Measurements from ENCODE around the gene APLP2.

Gene APLP2

GRCh38 chr11:130148796-130149326 lies 79.2 kb downstream of the APLP2 start:
- ATAC-seq, result no peak

GRCh38 chr11:130150790-130151189 lies 81.1 kb downstream of the APLP2 start:
- no peak for ATAC-seq
- TF ChIP-seq ZC3H10 (CRISPR knock-in tag; IDR thresholded peaks at IDR 0.05), result no peak
- TF ChIP-seq ESRRG (CRISPR knock-in tag; IDR thresholded peaks at IDR 0.05), result no peak
- TF ChIP-seq TSHZ2 (CRISPR knock-in tag; IDR thresholded peaks at IDR 0.05), result no peak

More at GRCh38 chr11:130148796-130149326, 79.2 kb downstream of the APLP2 start:
- no peak for TF ChIP-seq TCF4 (CRISPR knock-in tag; IDR thresholded peaks at IDR 0.05; ENCODE audit: borderline replicate concordance)
- TF ChIP-seq ZC3H10 (CRISPR knock-in tag; IDR thresholded peaks at IDR 0.05), result no peak
- no peak for TF ChIP-seq CSRNP3 (CRISPR knock-in tag; IDR thresholded peaks at IDR 0.05)
- no peak for TF ChIP-seq PPARA (CRISPR knock-in tag; IDR thresholded peaks at IDR 0.05; ENCODE audit: borderline replicate concordance)
- no peak for TF ChIP-seq ZFP30 (CRISPR knock-in tag; IDR thresholded peaks at IDR 0.05)

- ATAC-seq, result no peak
Measured at GRCh38 chr11:130151196-130151595, 81.5 kb downstream of the APLP2 start.

More at GRCh38 chr11:130151196-130151595, 81.5 kb downstream of the APLP2 start:
- no peak for TF ChIP-seq TOX (CRISPR knock-in tag; IDR thresholded peaks at IDR 0.05; ENCODE audit: borderline replicate concordance)
- TF ChIP-seq ARNTL (CRISPR knock-in tag; IDR thresholded peaks at IDR 0.05; ENCODE audit: borderline replicate concordance, low read depth), result no peak
- no peak for TF ChIP-seq CSDC2 (CRISPR knock-in tag; IDR thresholded peaks at IDR 0.05)
- no peak for TF ChIP-seq OSR1 (CRISPR knock-in tag; IDR thresholded peaks at IDR 0.05)
- no peak for TF ChIP-seq ZC3H10 (CRISPR knock-in tag; IDR thresholded peaks at IDR 0.05)
- no peak for TF ChIP-seq ZFP3 (CRISPR knock-in tag; IDR thresholded peaks at IDR 0.05)
- TF ChIP-seq ESRRG (CRISPR knock-in tag; IDR thresholded peaks at IDR 0.05), result no peak
- TF ChIP-seq RARB (CRISPR knock-in tag; IDR thresholded peaks at IDR 0.05), result no peak
- TF ChIP-seq PPARA (CRISPR knock-in tag; IDR thresholded peaks at IDR 0.05; ENCODE audit: borderline replicate concordance), result no peak
- TF ChIP-seq PATZ1 (CRISPR knock-in tag; IDR thresholded peaks at IDR 0.05; ENCODE audit: borderline replicate concordance), result no peak
- TF ChIP-seq ISL1 (CRISPR knock-in tag; IDR thresholded peaks at IDR 0.05), result no peak
- TF ChIP-seq GLIS3 (CRISPR knock-in tag; IDR thresholded peaks at IDR 0.05), result no peak
- no peak for TF ChIP-seq ZFP30 (CRISPR knock-in tag; IDR thresholded peaks at IDR 0.05)
- no peak for TF ChIP-seq CSRNP3 (CRISPR knock-in tag; IDR thresholded peaks at IDR 0.05)
- no peak for TF ChIP-seq TSHZ2 (CRISPR knock-in tag; IDR thresholded peaks at IDR 0.05)
- TF ChIP-seq TCF4 (CRISPR knock-in tag; IDR thresholded peaks at IDR 0.05; ENCODE audit: borderline replicate concordance), result no peak
- no peak for TF ChIP-seq ZNF70 (CRISPR knock-in tag; IDR thresholded peaks at IDR 0.05)
- no peak for TF ChIP-seq ZNF8 (CRISPR knock-in tag; IDR thresholded peaks at IDR 0.05)
- TF ChIP-seq CREB5 (CRISPR knock-in tag; IDR thresholded peaks at IDR 0.05; ENCODE audit: low read depth), result no peak

All from SK-N-SH treated with all-trans-retinoic acid at 6 μM for 48 hours (cell line).